HUES6 (cell line): ENCODE results near the gene LCN6.
A peak's percentile ranks its signal among the peaks of the same experiment; 100 is the strongest.

Source experiments
- H3K27ac ChIP-seq: 2 replicates; pipeline ENCODE4 v1.7.0; 2013; ENCODE audit warnings: low read depth, mild to moderate bottlenecking, low read length, inconsistent platforms
- H3K27me3 ChIP-seq: 2 replicates; pipeline ENCODE4 v1.6.1; 2013; ENCODE audit warnings: low read length; ENCODE audit not compliant: control insufficient read depth, insufficient read depth
- H3K36me3 ChIP-seq: 2 replicates; pipeline ENCODE4 v1.6.1; 2013; ENCODE audit warnings: low read length; ENCODE audit not compliant: control insufficient read depth, insufficient read depth
- H3K4me1 ChIP-seq: 2 replicates; pipeline ENCODE4 v1.6.1; 2013; ENCODE audit warnings: low read length; ENCODE audit not compliant: control insufficient read depth, insufficient read depth
- H3K4me3 ChIP-seq: 2 replicates; pipeline ENCODE4 v1.5.1; 2013; ENCODE audit warnings: low read depth, low read length
- H3K9ac ChIP-seq: one replicate; pipeline ENCODE4 v1.6.1; 2013; ENCODE audit warnings: mild to moderate bottlenecking, low read length
- H3K9me3 ChIP-seq: 2 replicates; pipeline ENCODE4 v1.6.1; 2013; ENCODE audit warnings: low read depth, low read length; ENCODE audit not compliant: control insufficient read depth, insufficient read depth

LCN6 gene

GRCh38 chr9:136703276-136703860 is 45.0 kb downstream of the LCN6 start:
- Histone ChIP-seq H3K4me3 (no peak overlapping the region), H3K27me3 (peaks cover 17% of the 10 kb centered on the region; the same call in 1 of the 2 replicates), H3K9ac (no peak overlapping the region), H3K9me3 (no peaks in the 10 kb centered on the region), H3K27ac (no peak overlapping the region), H3K36me3 (no peaks in the 10 kb centered on the region), H3K4me1 (peaks cover 8% of the 10 kb centered on the region)

- H3K36me3 ChIP-seq, result no peaks in the 10 kb centered on the region
- H3K9me3 ChIP-seq, result no peaks in the 10 kb centered on the region
- peaks cover 17% of the 10 kb centered on the region; the same call in 1 of the 2 replicates for H3K27me3 ChIP-seq
- peak overlapping the region; percentile 33; the same call in 1 of the 2 replicates for H3K4me3 ChIP-seq
- H3K27ac ChIP-seq, result no peak overlapping the region
- peaks cover 11% of the 10 kb centered on the region for H3K4me1 ChIP-seq
- no peak overlapping the region for H3K9ac ChIP-seq
These were observed 46.7 kb downstream of the LCN6 start for GRCh38 chr9:136701668-136702053.

- no peaks in the 10 kb centered on the region for H3K36me3 ChIP-seq
- no peak overlapping the region for H3K27ac ChIP-seq
- no peak overlapping the region for H3K9ac ChIP-seq
- H3K4me1 ChIP-seq, result peaks cover 11% of the 10 kb centered on the region
- no peaks in the 10 kb centered on the region for H3K9me3 ChIP-seq
- peak overlapping the region; percentile 33; the same call in 1 of the 2 replicates for H3K4me3 ChIP-seq
- H3K27me3 ChIP-seq, result peaks cover 17% of the 10 kb centered on the region; the same call in 1 of the 2 replicates
These were observed 47.2 kb downstream of the LCN6 start for GRCh38 chr9:136700959-136701667.

DNA sequence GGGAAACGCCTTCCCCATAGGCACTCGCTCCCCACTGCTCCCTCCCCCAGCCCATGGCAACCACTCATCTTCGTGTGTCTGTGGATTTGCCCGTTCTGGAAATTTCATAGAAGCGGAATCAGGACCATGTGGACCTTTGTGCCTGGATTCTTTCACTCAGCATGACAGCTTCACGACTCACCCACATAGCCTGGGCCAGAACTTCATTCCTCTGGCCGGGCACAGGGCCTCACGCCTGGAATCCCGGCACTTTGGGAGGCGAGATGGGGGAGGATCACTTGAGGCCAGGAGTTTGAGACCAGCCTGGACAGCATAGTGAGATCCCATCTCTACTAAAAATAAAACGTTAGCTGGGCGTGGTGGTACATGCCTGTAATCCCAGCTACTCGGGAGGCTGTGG is 48.0 kb downstream of the LCN6 start:
- Histone ChIP-seq H3K36me3 (no peaks in the 10 kb centered on the region), H3K4me1 (peaks cover 11% of the 10 kb centered on the region), H3K9ac (no peak overlapping the region), H3K27me3 (peaks cover 14% of the 10 kb centered on the region; the same call in 1 of the 2 replicates), H3K4me3 (no peak overlapping the region), H3K27ac (no peak overlapping the region), H3K9me3 (no peaks in the 10 kb centered on the region)

- Histone ChIP-seq H3K9me3 (no peaks in the 10 kb centered on the region), H3K4me3 (no peak overlapping the region), H3K27ac (no peak overlapping the region), H3K27me3 (peaks cover 14% of the 10 kb centered on the region; the same call in 1 of the 2 replicates), H3K4me1 (peaks cover 14% of the 10 kb centered on the region), H3K9ac (no peak overlapping the region), H3K36me3 (no peaks in the 10 kb centered on the region)
These were observed 49.6 kb downstream of the LCN6 start for GRCh38 chr9:136698635-136699246.

- Histone ChIP-seq H3K9me3 (no peaks in the 10 kb centered on the region), H3K4me3 (no peak overlapping the region), H3K9ac (no peak overlapping the region), H3K36me3 (no peaks in the 10 kb centered on the region), H3K27ac (no peak overlapping the region), H3K27me3 (peaks cover 14% of the 10 kb centered on the region; the same call in 1 of the 2 replicates), H3K4me1 (peaks cover 17% of the 10 kb centered on the region)
These were observed 50.4 kb downstream of the LCN6 start for GRCh38 chr9:136697821-136698526.

DNA sequence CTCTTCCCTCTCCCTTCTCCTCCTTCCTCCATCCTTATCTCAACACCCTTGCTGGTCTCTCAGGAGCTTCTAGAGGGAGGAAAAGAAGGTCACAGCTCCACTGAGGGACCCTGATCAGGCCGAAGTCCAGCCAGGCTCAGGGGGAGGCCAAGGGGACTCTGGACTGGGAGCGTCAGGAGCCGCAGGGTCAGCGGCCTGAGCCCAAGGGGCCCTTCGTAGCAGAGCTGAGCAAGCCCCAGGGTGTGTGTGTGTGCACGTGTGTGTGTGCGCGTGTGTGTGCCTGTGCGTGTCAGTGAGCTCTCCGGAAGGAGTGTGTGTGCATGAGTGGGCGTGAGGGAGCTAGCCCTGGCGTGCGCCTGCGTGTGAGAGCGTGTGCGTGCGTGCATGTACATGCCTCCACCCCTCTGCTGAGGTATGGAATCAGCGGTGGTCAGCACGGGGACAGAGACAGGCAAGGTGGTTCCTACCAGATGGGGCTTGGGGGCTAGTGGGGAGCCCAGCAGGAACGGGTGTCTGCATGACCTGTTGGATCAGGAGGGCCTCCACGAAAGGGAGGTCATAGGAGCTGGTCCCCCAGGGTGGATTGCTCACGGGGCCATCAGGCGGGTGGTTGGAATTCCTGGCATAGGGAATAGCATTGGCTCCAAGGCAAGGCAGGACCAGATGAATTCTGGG is 51.0 kb downstream of the LCN6 start:
- Histone ChIP-seq H3K4me3 (no peak overlapping the region), H3K36me3 (no peaks in the 10 kb centered on the region), H3K9ac (no peak overlapping the region), H3K27me3 (peaks cover 14% of the 10 kb centered on the region; the same call in 1 of the 2 replicates), H3K4me1 (peaks cover 17% of the 10 kb centered on the region), H3K27ac (no peak overlapping the region), H3K9me3 (no peaks in the 10 kb centered on the region)

- H3K27me3 ChIP-seq, result peaks cover 11% of the 10 kb centered on the region; the same call in 1 of the 2 replicates
- H3K9me3 ChIP-seq, result no peaks in the 10 kb centered on the region
- H3K27ac ChIP-seq, result no peak overlapping the region
- peaks cover 22% of the 10 kb centered on the region for H3K4me1 ChIP-seq
- no peak overlapping the region for H3K9ac ChIP-seq
- H3K4me3 ChIP-seq, result no peak overlapping the region
- H3K36me3 ChIP-seq, result no peaks in the 10 kb centered on the region
These were observed 51.8 kb downstream of the LCN6 start for GRCh38 chr9:136696502-136696901.

- Histone ChIP-seq H3K27me3 (peaks cover 5% of the 10 kb centered on the region; the same call in 1 of the 2 replicates), H3K4me1 (peaks cover 18% of the 10 kb centered on the region), H3K27ac (no peak overlapping the region), H3K9me3 (no peaks in the 10 kb centered on the region), H3K36me3 (no peaks in the 10 kb centered on the region), H3K9ac (no peak overlapping the region), H3K4me3 (no peak overlapping the region)
These were observed 52.4 kb downstream of the LCN6 start for GRCh38 chr9:136695955-136696354.

- H3K4me1 ChIP-seq, result peaks cover 17% of the 10 kb centered on the region; the same call in 1 of the 2 replicates
- H3K4me3 ChIP-seq, result no peak overlapping the region
- H3K27ac ChIP-seq, result no peak overlapping the region
- no peaks in the 10 kb centered on the region for H3K9me3 ChIP-seq
- H3K27me3 ChIP-seq, result peaks cover under 1% of the 10 kb centered on the region; the same call in 1 of the 2 replicates
- H3K36me3 ChIP-seq, result no peaks in the 10 kb centered on the region
- no peak overlapping the region for H3K9ac ChIP-seq
These were observed 52.9 kb downstream of the LCN6 start for GRCh38 chr9:136695435-136695895.
